Astrocyte of the spinal cord (primary cell): ENCODE measurements around the gene ELMO1.

Experiments
- DNase-seq: peaks from one replicate; pipeline ENCODE4 v3.0.0; 2011; ENCODE audit warnings: low read depth, low spot score
- H3K4me3 ChIP-seq: 2 replicates; pipeline ENCODE4 v1.5.1; 2011; ENCODE audit warnings: low read depth, mild to moderate bottlenecking, low read length, moderate library complexity
- in situ Hi-C: cut with HindIII; loops from 2 replicates; pipeline ENCODE4 v1.10.0; 2017; ENCODE audit warnings: low sequenced_read_pairs
- TF ChIP-seq, protein P1 (sequence below): IDR thresholded peaks from 2 replicates; pipeline ENCODE4 v1.5.1; 2012; ENCODE audit warnings: low read depth, mild to moderate bottlenecking, low read length, inconsistent platforms

The ELMO1 gene

DNA sequence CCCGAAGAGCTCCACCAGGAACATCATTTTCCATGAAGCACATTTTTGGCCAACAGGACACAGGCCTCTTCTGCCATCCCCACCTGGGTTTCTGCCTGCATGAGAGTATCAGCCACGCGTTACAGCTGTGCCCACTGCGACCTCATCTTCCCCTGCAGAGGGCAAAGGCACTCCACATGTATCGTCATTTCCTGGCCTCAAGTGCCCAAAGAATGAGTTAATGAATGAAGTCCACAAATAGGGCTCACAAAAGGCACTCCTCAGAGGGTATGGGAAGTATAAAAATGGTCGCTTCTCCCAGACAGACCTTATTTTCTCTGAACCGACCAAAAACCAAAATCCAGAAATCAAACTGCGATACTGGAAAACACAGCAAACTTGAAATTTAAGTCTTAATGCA is 18.5 kb downstream of the ELMO1 start:
- no peak for DNase-seq
- no peak overlapping the region for H3K4me3 ChIP-seq
- in situ Hi-C loops: no loop called here
- TF ChIP-seq, protein P1, sequence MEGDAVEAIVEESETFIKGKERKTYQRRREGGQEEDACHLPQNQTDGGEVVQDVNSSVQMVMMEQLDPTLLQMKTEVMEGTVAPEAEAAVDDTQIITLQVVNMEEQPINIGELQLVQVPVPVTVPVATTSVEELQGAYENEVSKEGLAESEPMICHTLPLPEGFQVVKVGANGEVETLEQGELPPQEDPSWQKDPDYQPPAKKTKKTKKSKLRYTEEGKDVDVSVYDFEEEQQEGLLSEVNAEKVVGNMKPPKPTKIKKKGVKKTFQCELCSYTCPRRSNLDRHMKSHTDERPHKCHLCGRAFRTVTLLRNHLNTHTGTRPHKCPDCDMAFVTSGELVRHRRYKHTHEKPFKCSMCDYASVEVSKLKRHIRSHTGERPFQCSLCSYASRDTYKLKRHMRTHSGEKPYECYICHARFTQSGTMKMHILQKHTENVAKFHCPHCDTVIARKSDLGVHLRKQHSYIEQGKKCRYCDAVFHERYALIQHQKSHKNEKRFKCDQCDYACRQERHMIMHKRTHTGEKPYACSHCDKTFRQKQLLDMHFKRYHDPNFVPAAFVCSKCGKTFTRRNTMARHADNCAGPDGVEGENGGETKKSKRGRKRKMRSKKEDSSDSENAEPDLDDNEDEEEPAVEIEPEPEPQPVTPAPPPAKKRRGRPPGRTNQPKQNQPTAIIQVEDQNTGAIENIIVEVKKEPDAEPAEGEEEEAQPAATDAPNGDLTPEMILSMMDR: no peak

DNA sequence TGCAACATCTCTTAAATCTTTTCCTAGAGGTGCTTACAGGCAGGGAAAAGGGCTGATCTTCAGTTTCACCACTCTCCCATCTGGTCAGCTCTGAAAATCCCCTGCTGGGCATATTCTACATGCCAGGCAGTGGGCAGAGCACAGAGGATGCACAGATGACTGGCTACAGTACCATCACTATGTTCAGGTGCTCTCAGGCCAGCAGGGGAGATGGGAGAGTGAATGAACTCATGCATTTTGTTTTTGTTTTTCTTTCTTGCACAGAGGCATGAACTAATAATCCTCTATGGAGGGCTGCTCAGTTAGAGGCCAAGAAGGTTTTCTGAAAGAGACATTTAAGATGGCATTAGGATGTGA is 19.3 kb downstream of the ELMO1 start:
- TF ChIP-seq, protein P1: no peak
- DNase-seq: no peak
- H3K4me3 ChIP-seq: no peak overlapping the region
- in situ Hi-C loops: no loop called here

DNA sequence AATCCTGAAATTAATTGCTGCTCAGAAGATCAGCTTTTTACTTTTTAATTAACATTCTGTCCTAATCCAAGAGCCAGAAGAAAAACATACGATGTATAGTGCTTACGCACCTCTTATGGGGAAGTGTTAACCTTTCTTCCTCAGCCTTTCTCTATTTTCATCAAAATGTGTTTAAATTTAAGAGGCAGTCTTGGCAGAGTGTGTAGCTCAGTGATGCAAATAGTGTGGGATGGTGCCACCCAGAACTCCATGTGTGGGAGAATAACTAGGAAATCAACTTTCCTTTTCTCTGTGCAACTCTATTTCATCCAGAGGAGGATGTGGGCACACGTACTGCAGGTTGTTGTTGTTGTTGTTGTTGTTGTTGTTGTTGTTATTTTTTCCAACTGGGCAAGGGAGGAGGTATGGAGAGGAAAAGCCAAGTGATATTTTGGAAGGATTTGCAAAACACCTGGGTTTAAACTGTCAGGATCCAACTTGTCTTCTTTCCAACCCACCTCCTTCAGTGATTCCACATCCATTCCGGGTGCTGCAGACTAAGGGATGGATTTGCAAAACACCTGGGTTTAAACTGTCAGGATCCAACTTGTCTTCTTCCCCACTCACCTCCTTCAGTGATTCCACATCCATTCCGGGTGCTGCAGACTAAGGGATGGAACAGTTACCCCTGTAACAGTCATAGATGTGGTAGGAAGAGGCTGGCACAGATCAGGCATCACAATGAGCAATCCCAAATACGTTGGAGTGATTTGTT is 19.8 kb downstream of the ELMO1 start:
- in situ Hi-C loops: no loop called here
- TF ChIP-seq, protein P1: no peak

DNA sequence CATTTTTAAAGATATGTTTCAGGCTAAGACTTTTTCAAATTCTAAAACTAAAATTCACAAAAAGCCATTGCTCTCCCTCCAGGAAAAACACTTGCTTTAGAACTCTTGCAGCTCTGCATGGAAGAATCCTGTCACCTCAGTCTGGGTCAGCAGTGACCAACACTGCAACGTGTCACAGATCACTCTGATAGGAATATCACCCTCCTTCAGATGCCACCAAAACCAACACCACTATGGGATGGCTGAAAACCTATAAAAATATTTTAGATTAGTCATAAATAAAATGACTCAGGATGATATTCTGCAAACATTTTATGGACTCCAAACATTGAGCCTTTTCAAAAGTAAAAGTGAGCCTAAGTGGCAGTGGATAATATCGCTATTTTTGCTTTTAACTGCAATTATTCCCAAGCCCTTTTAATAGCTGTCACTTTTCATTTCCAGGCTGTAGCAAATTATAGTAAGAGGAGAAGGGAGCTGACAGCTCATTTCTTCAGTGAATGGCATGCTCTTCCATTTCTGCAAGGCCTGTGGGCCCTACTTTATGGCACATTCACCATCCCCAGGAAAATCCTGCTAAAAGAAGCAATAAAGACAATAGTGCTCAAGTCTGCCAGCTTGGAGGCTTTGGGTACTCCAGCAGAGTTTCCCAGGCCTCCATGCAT is 21.3 kb downstream of the ELMO1 start:
- H3K4me3 ChIP-seq: no peak overlapping the region
- TF ChIP-seq, protein P1: no peak
- in situ Hi-C loops: no loop called here
- no peak for DNase-seq

More for the DNA sequence above, 19.8 kb downstream of the ELMO1 start:
- no peak for DNase-seq
- H3K4me3 ChIP-seq: no peak overlapping the region

DNA sequence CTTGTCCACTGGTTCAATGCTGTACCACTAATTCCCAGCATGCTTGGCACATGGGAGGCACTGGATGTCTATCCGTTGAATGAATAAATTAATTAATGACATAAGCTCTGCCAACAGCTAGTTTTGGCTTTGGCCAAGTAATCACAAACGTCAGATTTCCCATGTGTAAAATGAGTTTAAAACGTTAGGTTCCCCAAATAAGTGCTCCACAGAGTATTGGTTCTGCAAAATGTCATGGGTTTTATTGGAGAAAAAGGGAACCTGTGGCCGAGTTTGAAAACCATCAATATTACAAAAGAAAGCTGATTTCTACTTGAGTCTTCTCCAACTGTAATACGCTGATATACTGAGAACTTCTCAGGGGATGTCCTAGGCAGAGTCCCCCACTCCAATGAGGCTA is 23.2 kb downstream of the ELMO1 start:
- no peak overlapping the region for H3K4me3 ChIP-seq
- in situ Hi-C loops: no loop called here
- TF ChIP-seq, protein P1: no peak
- no peak for DNase-seq

DNA sequence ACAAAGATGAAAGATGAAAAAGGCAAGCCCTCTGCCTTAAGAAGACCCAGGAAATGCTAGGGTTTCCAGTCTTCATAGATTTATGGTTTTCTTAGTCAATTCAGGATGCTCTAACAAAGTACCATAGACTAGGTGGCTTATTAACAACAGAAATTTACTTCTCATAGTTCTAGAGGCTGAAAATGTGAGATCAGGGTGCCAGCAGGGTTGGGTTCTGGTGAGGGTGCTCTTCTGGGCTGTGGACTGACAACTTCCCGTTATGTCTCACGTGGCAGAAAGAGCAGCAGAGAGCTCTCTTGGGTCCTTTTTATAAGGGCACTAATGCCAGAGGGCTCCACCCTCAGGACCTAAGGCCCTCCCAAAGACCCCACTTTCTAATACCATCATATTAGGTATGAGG is 23.7 kb downstream of the ELMO1 start:
- DNase-seq: no peak
- H3K4me3 ChIP-seq: no peak overlapping the region
- in situ Hi-C loops: no loop called here
- TF ChIP-seq, protein P1: no peak
